ENCODE data around the gene PRND.
A peak's percentile ranks its signal among the peaks of the same experiment; 100 is the strongest.
"Not testable (repeated sequence)": the region's sequence is repeated elsewhere in the genome, so short reads cannot be mapped to it uniquely, and the experiment has no call there.

Gene PRND

DNA sequence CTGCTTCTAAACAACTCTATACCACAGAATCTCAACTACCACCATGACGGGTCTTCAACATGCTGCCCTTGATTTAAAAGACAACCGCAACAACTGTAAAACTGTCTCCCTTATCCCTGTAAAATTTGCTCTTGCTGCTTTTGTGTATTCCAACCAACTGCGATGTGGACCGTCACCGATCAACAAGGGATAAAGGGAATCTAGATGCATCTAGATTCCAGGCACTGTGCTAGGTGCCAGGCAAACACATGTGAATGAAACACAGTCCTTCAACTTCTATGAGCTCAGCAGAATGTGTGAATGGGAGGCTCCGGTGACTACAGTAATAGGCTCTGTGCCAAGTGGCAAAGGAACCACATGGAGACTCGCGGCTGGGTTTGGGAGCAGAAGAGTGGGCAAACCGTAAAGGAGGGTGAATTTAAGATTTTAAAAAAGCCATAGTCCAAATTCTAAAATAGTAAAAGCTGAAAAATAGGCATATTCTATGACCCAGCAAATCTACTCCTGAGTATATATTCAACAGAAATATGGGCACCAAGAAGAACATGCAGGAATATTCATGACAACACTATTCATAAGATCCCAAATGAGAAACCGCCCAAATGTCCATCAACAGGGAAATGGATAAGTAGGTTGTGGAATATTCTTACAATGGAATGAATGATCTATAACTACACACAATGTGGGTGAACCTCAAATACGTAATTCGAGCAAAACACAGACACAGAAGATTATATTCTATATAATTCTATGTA is 3.7 kb upstream of the PRND start:
- no peak overlapping the region for H3K27ac Mint-ChIP-seq
- peaks cover 15% of the 10 kb centered on the region for H3K27me3 Mint-ChIP-seq (ENCODE audit: low read depth)
- DNase-seq (ENCODE audit: low spot score): no peak
- H3K9me3 Mint-ChIP-seq: no peaks in the 10 kb centered on the region
- H3K36me3 Mint-ChIP-seq (ENCODE audit: low read depth): no peaks in the 10 kb centered on the region
- peaks cover 9% of the 10 kb centered on the region for H3K4me1 Mint-ChIP-seq (ENCODE audit: low read depth)
- no peak overlapping the region for H3K4me3 Mint-ChIP-seq

DNA sequence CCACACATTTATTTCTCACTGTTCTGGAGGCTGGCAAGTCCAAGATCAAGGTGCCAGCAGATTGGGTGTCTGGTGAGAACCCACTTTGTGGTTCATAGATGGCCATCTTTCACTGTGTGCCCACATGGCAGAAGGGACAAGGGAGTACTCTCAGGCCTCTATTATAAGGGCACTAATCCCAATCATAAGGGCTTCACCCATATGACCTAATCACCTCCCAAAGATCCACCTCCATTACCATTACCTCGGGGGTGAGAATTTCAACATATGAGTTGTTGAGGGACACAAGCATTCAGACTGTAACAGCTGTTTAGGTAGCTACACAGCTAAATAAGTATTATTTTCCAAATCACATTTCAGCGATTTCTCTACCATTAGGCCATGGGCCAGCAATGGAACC is 2.5 kb upstream of the PRND start:
- no peaks in the 10 kb centered on the region for H3K9me3 Mint-ChIP-seq
- H3K27me3 Mint-ChIP-seq (ENCODE audit: low read depth): peaks cover 12% of the 10 kb centered on the region
- DNase-seq (ENCODE audit: low spot score): no peak
- H3K36me3 Mint-ChIP-seq (ENCODE audit: low read depth): no peaks in the 10 kb centered on the region
- H3K4me3 Mint-ChIP-seq: no peak overlapping the region
- H3K4me1 Mint-ChIP-seq (ENCODE audit: low read depth): peaks cover 9% of the 10 kb centered on the region
- H3K27ac Mint-ChIP-seq: no peak overlapping the region

DNA sequence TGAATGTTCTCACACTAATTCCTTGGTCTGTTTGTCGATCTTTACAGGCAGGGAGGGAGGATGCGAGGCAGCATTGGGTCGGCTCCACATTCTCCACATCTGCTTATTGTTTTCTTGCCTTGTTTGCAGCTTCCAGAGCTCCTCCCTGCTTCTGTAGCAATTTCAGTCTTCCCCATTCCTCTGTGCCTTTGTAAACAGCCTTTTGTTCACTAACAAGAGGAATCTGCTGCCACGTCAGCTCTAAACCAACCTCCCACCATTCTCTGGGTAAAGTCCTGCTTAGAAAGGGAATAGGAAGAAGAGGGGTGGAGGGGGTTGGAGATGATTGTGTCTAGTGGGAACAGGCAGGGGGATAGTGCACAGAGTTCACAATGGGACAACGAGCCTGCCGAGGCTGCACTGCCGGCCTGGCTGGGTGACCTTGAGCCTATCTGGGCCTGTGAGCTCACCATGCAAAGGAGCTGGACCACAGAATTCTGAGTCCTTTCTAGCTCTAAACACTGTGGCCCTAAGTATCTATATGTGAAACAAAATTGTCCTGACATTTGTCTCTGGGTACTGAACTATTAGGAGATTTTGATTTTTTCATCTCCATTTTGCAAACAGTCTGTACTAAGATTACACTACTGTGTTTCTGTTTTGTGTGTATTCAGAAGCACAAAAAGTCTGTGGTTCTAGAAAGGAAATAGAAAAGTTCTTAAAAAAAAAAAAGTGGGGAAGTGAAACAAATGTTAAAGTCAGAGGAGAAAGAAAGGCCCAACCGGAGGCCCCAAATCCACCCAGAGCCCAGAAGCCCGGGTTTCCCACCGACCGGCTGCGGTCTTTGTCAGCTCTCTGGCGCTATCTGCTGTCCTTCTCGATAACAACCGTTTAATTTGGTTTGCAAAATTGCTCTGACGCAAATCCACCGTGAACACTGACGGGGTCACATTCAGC is 1.4 kb upstream of the PRND start:
- Mint-ChIP-seq H3K9me3 (no peaks in the 10 kb centered on the region), H3K4me3 (no peak overlapping the region), H3K27ac (peak overlapping the region; percentile 47)

DNA sequence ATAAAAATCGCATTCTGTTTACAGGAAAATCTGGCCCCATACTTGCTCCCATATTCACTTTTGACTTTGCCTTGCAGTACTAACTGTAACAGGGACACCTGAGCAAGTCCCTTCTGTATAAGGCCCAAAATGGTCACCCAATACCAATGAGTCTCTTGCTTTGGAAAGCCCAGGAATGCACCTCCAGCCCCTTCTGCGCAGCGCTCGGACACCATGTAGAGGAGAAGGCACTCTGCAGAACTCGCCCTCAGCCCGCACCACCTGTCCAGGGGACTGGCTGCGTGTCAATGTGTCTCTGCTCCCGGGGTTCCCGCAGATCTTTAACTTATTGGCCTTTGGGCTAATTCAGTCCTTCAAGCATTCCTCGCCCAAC is 746 bp upstream of the PRND start:
- H3K27me3 Mint-ChIP-seq (ENCODE audit: low read depth): peaks cover 5% of the 10 kb centered on the region
- no peaks in the 10 kb centered on the region for H3K9me3 Mint-ChIP-seq
- H3K36me3 Mint-ChIP-seq (ENCODE audit: low read depth): no peaks in the 10 kb centered on the region
- peaks cover 9% of the 10 kb centered on the region for H3K4me1 Mint-ChIP-seq (ENCODE audit: low read depth)
- no peak overlapping the region for H3K27ac Mint-ChIP-seq
- no peak for DNase-seq (ENCODE audit: low spot score)
- H3K4me3 Mint-ChIP-seq: no peak overlapping the region

More for the DNA sequence above, 1.4 kb upstream of the PRND start:
- H3K4me1 Mint-ChIP-seq (ENCODE audit: low read depth): peaks cover 9% of the 10 kb centered on the region
- no peaks in the 10 kb centered on the region for H3K36me3 Mint-ChIP-seq (ENCODE audit: low read depth)
- peak; percentile 68 for DNase-seq (ENCODE audit: low spot score)
- peaks cover 10% of the 10 kb centered on the region for H3K27me3 Mint-ChIP-seq (ENCODE audit: low read depth)

DNA sequence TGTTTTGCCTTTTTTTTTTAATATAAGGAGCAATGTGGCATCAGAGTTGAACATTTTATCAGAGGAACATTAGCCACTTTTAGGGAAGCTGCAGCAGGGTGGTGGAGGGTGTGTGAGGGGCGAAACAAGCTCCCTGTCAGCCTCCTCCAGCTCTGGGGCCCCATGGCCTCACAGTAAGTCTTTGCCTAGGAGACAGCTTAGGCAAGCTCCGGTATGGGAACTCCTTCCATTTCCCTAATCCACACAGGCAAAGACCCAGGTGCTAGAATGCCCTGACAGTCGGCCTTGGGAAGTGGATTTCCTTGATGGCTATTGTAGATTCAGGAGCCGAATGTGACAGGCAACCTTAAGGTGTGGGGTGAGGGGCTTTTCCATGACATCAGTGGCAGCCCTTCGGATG is 862 bp downstream of the PRND start:
- Mint-ChIP-seq H3K9me3 (no peaks in the 10 kb centered on the region), H3K4me1 (ENCODE audit: low read depth) (peaks cover 18% of the 10 kb centered on the region), H3K27me3 (ENCODE audit: low read depth) (no peaks in the 10 kb centered on the region), H3K27ac (no peak overlapping the region), H3K4me3 (no peak overlapping the region), H3K36me3 (ENCODE audit: low read depth) (no peaks in the 10 kb centered on the region)
- DNase-seq (ENCODE audit: low spot score): no peak

DNA sequence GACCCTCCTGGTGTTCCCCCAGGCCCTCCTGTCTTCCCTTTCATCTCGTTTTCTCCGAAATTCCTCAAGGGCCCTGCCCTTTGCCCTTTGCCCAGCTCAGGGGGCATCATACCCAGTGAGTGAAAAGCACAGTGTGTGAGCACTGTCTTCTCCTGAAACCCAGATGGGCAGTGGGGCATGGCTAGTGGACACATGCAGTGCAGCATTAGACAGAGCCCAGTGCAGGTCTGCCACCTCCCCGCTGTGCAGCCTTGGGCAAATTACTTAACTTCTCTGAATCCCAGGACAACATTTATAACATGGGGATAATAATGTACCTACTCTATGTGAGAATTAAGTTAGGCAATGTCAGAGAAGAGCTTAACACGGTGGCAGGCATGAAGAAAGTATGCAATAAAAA is 1.3 kb downstream of the PRND start:
- H3K4me3 Mint-ChIP-seq: no peak overlapping the region
- no peak overlapping the region for H3K27ac Mint-ChIP-seq
- H3K9me3 Mint-ChIP-seq: no peaks in the 10 kb centered on the region
- H3K36me3 Mint-ChIP-seq (ENCODE audit: low read depth): no peaks in the 10 kb centered on the region
- no peak for DNase-seq (ENCODE audit: low spot score)
- no peaks in the 10 kb centered on the region for H3K27me3 Mint-ChIP-seq (ENCODE audit: low read depth)
- H3K4me1 Mint-ChIP-seq (ENCODE audit: low read depth): peaks cover 19% of the 10 kb centered on the region

DNA sequence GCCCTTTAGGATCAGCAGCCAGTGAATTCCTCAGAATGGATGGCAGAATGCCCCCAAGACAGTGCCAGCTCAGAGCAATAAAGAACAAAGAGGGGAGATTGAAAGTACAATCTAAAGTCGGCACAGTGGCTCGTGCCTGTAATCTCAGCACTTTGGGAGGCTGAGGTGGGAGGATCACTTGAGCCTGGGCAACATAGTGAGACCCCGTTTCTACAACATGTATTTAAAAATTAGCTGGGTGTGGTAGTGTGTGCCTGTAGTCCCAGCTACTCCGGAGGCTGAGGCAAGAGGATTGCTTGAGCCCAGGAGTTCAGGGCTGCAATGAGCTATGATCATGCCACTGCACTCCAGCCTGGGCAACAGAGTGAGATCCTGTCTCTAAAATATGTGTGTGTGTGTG is 1.8 kb downstream of the PRND start:
- not testable (repeated sequence) for DNase-seq (ENCODE audit: low spot score); H3K9me3 Mint-ChIP-seq; H3K4me3 Mint-ChIP-seq; H3K27ac Mint-ChIP-seq; H3K36me3 Mint-ChIP-seq (ENCODE audit: low read depth); H3K27me3 Mint-ChIP-seq (ENCODE audit: low read depth)
- peaks cover 21% of the 10 kb centered on the region for H3K4me1 Mint-ChIP-seq (ENCODE audit: low read depth)

DNA sequence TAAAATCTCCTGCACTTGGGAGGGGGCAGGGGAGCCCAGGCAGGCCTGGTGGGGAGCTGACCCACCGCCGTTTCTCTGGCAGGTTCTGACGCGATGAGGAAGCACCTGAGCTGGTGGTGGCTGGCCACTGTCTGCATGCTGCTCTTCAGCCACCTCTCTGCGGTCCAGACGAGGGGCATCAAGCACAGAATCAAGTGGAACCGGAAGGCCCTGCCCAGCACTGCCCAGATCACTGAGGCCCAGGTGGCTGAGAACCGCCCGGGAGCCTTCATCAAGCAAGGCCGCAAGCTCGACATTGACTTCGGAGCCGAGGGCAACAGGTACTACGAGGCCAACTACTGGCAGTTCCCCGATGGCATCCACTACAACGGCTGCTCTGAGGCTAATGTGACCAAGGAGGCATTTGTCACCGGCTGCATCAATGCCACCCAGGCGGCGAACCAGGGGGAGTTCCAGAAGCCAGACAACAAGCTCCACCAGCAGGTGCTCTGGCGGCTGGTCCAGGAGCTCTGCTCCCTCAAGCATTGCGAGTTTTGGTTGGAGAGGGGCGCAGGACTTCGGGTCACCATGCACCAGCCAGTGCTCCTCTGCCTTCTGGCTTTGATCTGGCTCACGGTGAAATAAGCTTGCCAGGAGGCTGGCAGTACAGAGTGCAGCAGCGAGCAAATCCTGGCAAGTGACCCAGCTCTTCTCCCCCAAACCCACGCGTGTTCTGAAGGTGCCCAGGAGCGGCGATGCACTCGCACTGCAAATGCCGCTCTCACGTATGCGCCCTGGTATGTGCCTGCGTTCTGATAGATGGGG is 3.0 kb downstream of the PRND start:
- DNase-seq (ENCODE audit: low spot score): no peak
- no peak overlapping the region for H3K27ac Mint-ChIP-seq
- H3K27me3 Mint-ChIP-seq (ENCODE audit: low read depth): no peaks in the 10 kb centered on the region

DNA sequence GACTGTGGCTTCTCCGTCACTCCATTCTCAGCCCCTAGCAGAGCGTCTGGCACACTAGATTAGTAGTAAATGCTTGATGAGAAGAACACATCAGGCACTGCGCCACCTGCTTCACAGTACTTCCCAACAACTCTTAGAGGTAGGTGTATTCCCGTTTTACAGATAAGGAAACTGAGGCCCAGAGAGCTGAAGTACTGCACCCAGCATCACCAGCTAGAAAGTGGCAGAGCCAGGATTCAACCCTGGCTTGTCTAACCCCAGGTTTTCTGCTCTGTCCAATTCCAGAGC is 3.5 kb downstream of the PRND start:
- no peak overlapping the region for H3K27ac Mint-ChIP-seq
- no peaks in the 10 kb centered on the region for H3K36me3 Mint-ChIP-seq (ENCODE audit: low read depth)
- H3K4me1 Mint-ChIP-seq (ENCODE audit: low read depth): peaks cover 19% of the 10 kb centered on the region
- H3K9me3 Mint-ChIP-seq: no peaks in the 10 kb centered on the region
- no peak for DNase-seq (ENCODE audit: low spot score)
- H3K4me3 Mint-ChIP-seq: no peak overlapping the region
- no peaks in the 10 kb centered on the region for H3K27me3 Mint-ChIP-seq (ENCODE audit: low read depth)

More for the DNA sequence above, 3.0 kb downstream of the PRND start:
- no peaks in the 10 kb centered on the region for H3K9me3 Mint-ChIP-seq
- peaks cover 21% of the 10 kb centered on the region for H3K4me1 Mint-ChIP-seq (ENCODE audit: low read depth)
- H3K36me3 Mint-ChIP-seq (ENCODE audit: low read depth): no peaks in the 10 kb centered on the region
- H3K4me3 Mint-ChIP-seq: no peak overlapping the region

DNA sequence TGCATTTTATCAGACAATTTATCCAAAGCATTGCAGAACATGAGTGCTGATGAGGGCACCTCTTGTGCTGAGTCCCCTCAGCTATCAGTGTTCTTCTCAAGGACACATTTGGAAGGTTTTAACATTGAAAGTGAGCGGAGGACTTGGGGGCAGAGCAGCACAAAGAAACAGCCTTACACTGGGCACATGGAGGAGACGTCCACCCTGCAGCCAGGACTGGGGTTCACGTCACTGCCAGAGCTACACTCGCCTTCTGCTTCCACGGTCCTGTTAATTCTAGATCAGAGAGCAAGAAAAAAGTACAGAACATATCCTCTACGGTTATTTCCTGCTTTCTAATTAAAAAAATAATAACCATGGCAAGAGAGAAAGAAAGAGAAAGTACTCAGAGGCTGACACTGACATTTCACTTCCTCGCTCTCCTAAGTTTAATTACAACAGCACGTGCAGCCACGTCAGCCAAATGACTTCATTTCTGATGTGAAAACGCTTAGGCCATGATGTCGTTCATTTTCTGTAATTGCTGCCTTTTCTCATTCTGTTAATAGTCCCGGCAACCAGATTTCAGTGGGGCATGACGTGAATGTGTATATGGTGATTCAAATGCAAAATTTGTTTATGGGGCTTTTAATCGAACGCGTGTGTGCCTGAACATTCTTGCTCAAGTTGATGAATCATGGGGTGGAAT is 5.1 kb downstream of the PRND start:
- Mint-ChIP-seq H3K36me3 (ENCODE audit: low read depth) (no peaks in the 10 kb centered on the region), H3K4me1 (ENCODE audit: low read depth) (peaks cover 12% of the 10 kb centered on the region), H3K9me3 (no peaks in the 10 kb centered on the region), H3K4me3 (peak overlapping the region; percentile 59), H3K27me3 (ENCODE audit: low read depth) (peaks cover 5% of the 10 kb centered on the region), H3K27ac (peak overlapping the region; percentile 60)
- DNase-seq (ENCODE audit: low spot score): peak; percentile 19

DNA sequence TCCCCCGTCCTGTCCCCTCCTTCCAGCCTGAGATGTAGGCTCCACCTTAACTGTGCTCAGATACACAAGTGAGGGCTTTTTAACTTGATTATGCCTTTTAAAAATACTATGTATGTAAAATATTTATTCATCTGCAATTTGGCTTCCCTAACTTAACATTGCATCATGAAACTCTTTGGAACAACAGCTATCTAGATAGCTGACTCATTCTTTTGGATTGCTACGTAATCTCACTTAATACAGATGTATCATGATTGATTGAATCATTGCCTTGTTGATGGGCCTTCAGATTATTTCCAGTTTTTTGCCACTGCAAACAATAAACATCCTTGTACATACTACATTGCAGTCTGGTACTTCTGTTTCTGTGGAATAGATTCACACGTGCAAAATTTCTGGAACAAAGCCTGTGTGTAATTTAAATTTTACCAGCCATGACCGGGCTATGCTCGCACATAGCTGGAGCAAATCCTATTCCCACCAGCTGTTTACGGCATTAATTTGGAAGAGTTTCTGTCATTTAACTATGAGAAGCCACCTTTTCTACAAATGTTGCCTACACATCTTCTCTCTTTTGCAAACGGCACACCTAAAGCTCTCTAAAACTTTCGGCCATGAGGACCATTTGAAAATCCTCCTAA is 6.5 kb downstream of the PRND start:
- Mint-ChIP-seq H3K27ac (no peak overlapping the region), H3K27me3 (ENCODE audit: low read depth) (peaks cover 16% of the 10 kb centered on the region), H3K4me1 (ENCODE audit: low read depth) (peaks cover 12% of the 10 kb centered on the region), H3K4me3 (no peak overlapping the region), H3K9me3 (no peaks in the 10 kb centered on the region), H3K36me3 (ENCODE audit: low read depth) (no peaks in the 10 kb centered on the region)
- DNase-seq (ENCODE audit: low spot score): no peak

DNA sequence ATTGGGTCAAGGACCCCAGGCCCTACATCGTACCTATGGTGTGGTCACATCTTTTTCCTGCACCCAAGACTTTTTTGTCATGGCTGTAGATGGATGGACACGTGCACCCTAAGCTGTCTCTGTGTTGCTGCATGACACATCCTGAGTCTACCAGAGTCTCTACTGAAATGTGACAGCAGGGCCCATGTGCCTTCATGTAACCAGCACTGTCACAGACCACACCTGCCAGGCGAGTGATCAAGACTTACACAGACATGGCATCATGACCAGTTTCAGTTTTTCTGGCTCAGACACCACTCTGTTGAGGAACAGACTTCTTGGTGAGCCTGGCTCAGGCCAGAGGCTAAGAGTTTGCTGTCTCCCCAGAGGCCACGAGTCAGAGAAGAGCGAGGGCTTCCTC is 7.6 kb downstream of the PRND start:
- no peak overlapping the region for H3K27ac Mint-ChIP-seq
- H3K4me1 Mint-ChIP-seq (ENCODE audit: low read depth): peaks cover 12% of the 10 kb centered on the region
- no peak for DNase-seq (ENCODE audit: low spot score)
- no peaks in the 10 kb centered on the region for H3K9me3 Mint-ChIP-seq
- peaks cover 20% of the 10 kb centered on the region for H3K27me3 Mint-ChIP-seq (ENCODE audit: low read depth)
- no peaks in the 10 kb centered on the region for H3K36me3 Mint-ChIP-seq (ENCODE audit: low read depth)
- H3K4me3 Mint-ChIP-seq: no peak overlapping the region

DNA sequence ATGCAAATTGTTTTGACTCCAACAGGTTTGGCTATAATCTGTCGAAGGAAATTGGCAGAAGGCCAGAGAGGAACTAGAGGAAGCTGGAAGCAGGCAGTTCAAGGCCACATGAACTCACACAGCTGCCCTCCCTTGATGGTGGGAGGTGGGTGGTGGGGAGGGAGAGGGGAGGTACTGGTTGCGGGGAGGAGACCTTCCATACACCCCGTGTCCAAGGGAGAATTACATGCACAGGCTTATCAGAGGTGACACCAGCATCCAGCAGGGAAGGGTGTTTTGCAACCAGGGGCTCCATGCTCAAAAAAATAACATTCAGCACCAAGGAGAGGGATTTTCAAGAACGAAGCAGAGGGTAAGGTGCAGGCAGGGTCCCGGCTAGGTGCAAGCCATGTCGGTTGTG is 9.1 kb downstream of the PRND start:
- Mint-ChIP-seq H3K4me1 (ENCODE audit: low read depth) (peaks cover 12% of the 10 kb centered on the region), H3K36me3 (ENCODE audit: low read depth) (no peaks in the 10 kb centered on the region), H3K4me3 (no peak overlapping the region), H3K27ac (no peak overlapping the region), H3K9me3 (no peaks in the 10 kb centered on the region), H3K27me3 (ENCODE audit: low read depth) (peaks cover 22% of the 10 kb centered on the region)
- DNase-seq (ENCODE audit: low spot score): no peak
